Suprapubic skin (tissue), 4 donors: ENCODE data around the gene EPHB1.

Source experiments
- CTCF ChIP-seq, 2 donors: fragments of 200-600 bp in 1 of 2; fragments of 450-650 bp in 1 of 2; sonication (generic) in 1 of 2; IDR thresholded peaks; one replicate each; pipeline ENCODE4 v1.5.1; 2016 to 2019; ENCODE audit warnings: antibody characterized with exemption in 2 of 2, mild to moderate bottlenecking in 1 of 2, moderate library complexity in 1 of 2
- POLR2A ChIP-seq, 2 donors: fragments of 450-650 bp; IDR thresholded peaks; one replicate each; pipeline ENCODE4 v1.6.1; 2017; ENCODE audit warnings: antibody characterized with exemption in 2 of 2, mild to moderate bottlenecking in 2 of 2, moderate library complexity in 2 of 2
- POLR2AphosphoS5 ChIP-seq, 3 donors: sonication (generic); formaldehyde crosslinking; IDR thresholded peaks; one replicate each; pipeline ENCODE4 v1.6.1; 2017; ENCODE audit warnings: antibody characterized with exemption in 3 of 3

DNA sequence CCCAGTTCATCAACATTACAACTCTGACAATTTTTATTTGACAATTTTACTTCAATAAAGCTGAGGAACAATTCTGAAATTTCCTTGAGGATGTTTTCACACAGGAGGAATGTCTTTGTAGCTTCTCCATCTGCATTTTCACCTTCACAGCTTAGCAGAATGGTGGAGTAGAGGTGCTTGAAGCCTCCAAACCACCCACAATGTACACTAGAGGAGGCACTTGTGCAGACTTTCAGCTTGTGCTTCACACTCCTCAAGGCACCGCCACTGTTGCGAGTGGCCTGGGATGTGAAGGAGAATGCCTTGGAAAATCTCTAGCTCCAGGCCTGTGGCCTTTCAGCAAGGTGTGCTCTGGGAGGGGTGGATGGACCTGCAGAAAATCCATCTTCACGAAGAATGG, 181.9 kb downstream of the EPHB1 start:
- TF ChIP-seq POLR2A (IDR thresholded peaks at IDR 0.05) (no peak), CTCF (IDR thresholded peaks at IDR 0.05) (no peak), POLR2AphosphoS5 (IDR thresholded peaks at IDR 0.05) (no peak)
